Liver (tissue), 9 donors: ENCODE measurements around the gene PHACTR4. TPM values are rescaled to one million over a fixed set of nuclear protein-coding genes. Genes with fewer than 3 reads are reported as not detected.

Source experiments
- DNase-seq: peaks from one replicate; pipeline ENCODE4 v3.0.0-alpha.2; 2017; ENCODE audit warnings: low spot score
- H3K27ac ChIP-seq, 2 donors: one replicate each; pipeline ENCODE4 v1.7.0; 2013; ENCODE audit warnings: inconsistent platforms in 2 of 2, low read length in 2 of 2, control low read depth in 1 of 2, low read depth in 1 of 2, mild to moderate bottlenecking in 1 of 2
- H3K27me3 ChIP-seq, 4 donors: one replicate each; pipeline versions ENCODE4 v1.6.1 to v1.7.0; 2013; ENCODE audit warnings: low read length in 3 of 4, inconsistent platforms in 1 of 4, mild to moderate bottlenecking in 1 of 4, moderate library complexity in 1 of 4; ENCODE audit not compliant: control insufficient read depth in 4 of 4, insufficient read depth in 4 of 4
- H3K36me3 ChIP-seq, 4 donors: one replicate each; pipeline versions ENCODE4 v1.6.1 to v1.7.0; 2013; ENCODE audit warnings: low read length in 3 of 4, mild to moderate bottlenecking in 3 of 4, low read depth in 1 of 4, moderate library complexity in 1 of 4; ENCODE audit not compliant: control insufficient read depth in 4 of 4, insufficient read depth in 3 of 4
- H3K4me1 ChIP-seq, 4 donors: one replicate each; pipeline versions ENCODE4 v1.6.1 to v1.7.0; 2013; ENCODE audit warnings: low read length in 3 of 4, mild to moderate bottlenecking in 3 of 4, moderate library complexity in 1 of 4; ENCODE audit not compliant: control insufficient read depth in 4 of 4, insufficient read depth in 4 of 4
- H3K4me3 ChIP-seq, 3 donors: one replicate each; pipeline versions ENCODE4 v1.6.1 to v1.7.0; 2013; ENCODE audit warnings: low read length in 3 of 3, control low read depth in 1 of 3, low read depth in 1 of 3, mild to moderate bottlenecking in 1 of 3
- H3K9ac ChIP-seq, 2 donors: one replicate each; pipeline ENCODE4 v1.7.0; 2013; ENCODE audit warnings: low read length in 2 of 2, mild to moderate bottlenecking in 2 of 2, moderate library complexity in 2 of 2, control low read depth in 1 of 2, low read depth in 1 of 2
- H3K9me3 ChIP-seq, 4 donors: one replicate each; pipeline versions ENCODE4 v1.6.1 to v1.7.0; 2013; ENCODE audit warnings: low read length in 3 of 4; ENCODE audit not compliant: control insufficient read depth in 4 of 4
- CTCF ChIP-seq: fragments of 150-350 bp; IDR thresholded peaks from 2 replicates; pipeline ENCODE4 v1.5.1; 2017; ENCODE audit warnings: improper control_type of control experiment, low read depth, low read length; ENCODE audit not compliant: missing input control
- EGR1 ChIP-seq, 2 donors: IDR thresholded peaks; 2 replicates each; pipeline ENCODE4 v1.6.1; 2016 to 2018; ENCODE audit warnings: antibody characterized with exemption in 2 of 2, low read depth in 2 of 2
- FOXA1 ChIP-seq: IDR thresholded peaks from 2 replicates; pipeline ENCODE4 v1.6.1; 2016; ENCODE audit warnings: antibody characterized with exemption
- FOXA2 ChIP-seq: IDR thresholded peaks from 2 replicates; pipeline ENCODE4 v1.6.1; 2016; ENCODE audit warnings: antibody characterized with exemption
- GABPA ChIP-seq, 2 donors: IDR thresholded peaks in 1 of 2; conservative IDR thresholded peaks in 1 of 2; 2 replicates each; pipeline ENCODE4 v1.6.1; 2016; ENCODE audit warnings: antibody characterized with exemption in 2 of 2, mild to moderate bottlenecking in 1 of 2, moderate library complexity in 1 of 2
- HNF4A ChIP-seq, 2 donors: conservative IDR thresholded peaks; 2 replicates each; pipeline ENCODE4 v1.6.1; 2016; ENCODE audit warnings: antibody characterized with exemption in 2 of 2, mild to moderate bottlenecking in 2 of 2
- HNF4G ChIP-seq: IDR thresholded peaks from 2 replicates; pipeline ENCODE4 v1.6.1; 2016; ENCODE audit warnings: antibody characterized with exemption
- JUND ChIP-seq, 2 donors: IDR thresholded peaks; 2 replicates each; pipeline ENCODE4 v1.6.1; 2016; ENCODE audit warnings: antibody characterized with exemption in 2 of 2
- MAX ChIP-seq: IDR thresholded peaks from 2 replicates; pipeline ENCODE4 v1.6.1; 2016; ENCODE audit warnings: antibody characterized with exemption
- NR2F2 ChIP-seq: IDR thresholded peaks from 2 replicates; pipeline ENCODE4 v1.6.1; 2016; ENCODE audit warnings: antibody characterized with exemption
- RAD21 ChIP-seq, 2 donors: IDR thresholded peaks; 2 replicates each; pipeline ENCODE4 v1.6.1; 2016; ENCODE audit warnings: antibody characterized with exemption in 2 of 2, mild to moderate bottlenecking in 2 of 2
- REST ChIP-seq: IDR thresholded peaks from 2 replicates; pipeline ENCODE4 v1.6.1; 2016; ENCODE audit warnings: antibody characterized with exemption, mild to moderate bottlenecking
- RXRA ChIP-seq, 2 donors: IDR thresholded peaks; 2 replicates each; pipeline ENCODE4 v1.6.1; 2017 to 2018; ENCODE audit warnings: antibody characterized with exemption in 2 of 2, mild to moderate bottlenecking in 1 of 2
- SP1 ChIP-seq: IDR thresholded peaks from 2 replicates; pipeline ENCODE4 v1.6.1; 2018; ENCODE audit warnings: antibody characterized with exemption, mild to moderate bottlenecking
- TAF1 ChIP-seq: conservative IDR thresholded peaks from 2 replicates; pipeline ENCODE4 v1.6.1; 2016; ENCODE audit warnings: antibody characterized with exemption, mild to moderate bottlenecking
- YY1 ChIP-seq: IDR thresholded peaks from 2 replicates; pipeline ENCODE4 v1.6.1; 2016; ENCODE audit warnings: antibody characterized with exemption, mild to moderate bottlenecking
- WGBS: extraction: QIAGEN DNeasy Blood & Tissue Kit; methylation state at CpG from one replicate; pipeline ENCODE4 v1.1.7; 2013; 5-methylcytosine and 5-hydroxymethylcytosine counted together
- polyA plus RNA-seq, 2 donors: library from polyadenylated mRNA; stranded (reverse) in 1 of 2; unstranded in 1 of 2; fragments of 200-250 nt in 1 of 2; fragments of >200 nt in 1 of 2; fragmentation: Nextera tagmentation in 1 of 2; extraction: Ambion mirVana in 1 of 2; gene quantifications; one replicate each; pipeline versions ENCODE4 v1.2.1 to v1.2.3, GENCODE V29; 2013 to 2015
- total RNA-seq, 2 donors: library from RNA; depleted of rRNA; stranded (reverse); fragments of >200 nt; gene quantifications; one replicate each; pipeline ENCODE4 v1.2.3, GENCODE V29; 2014
- TF ChIP-seq, protein P1 (sequence below): IDR thresholded peaks from 2 replicates; pipeline ENCODE4 v1.6.1; 2016; ENCODE audit warnings: antibody characterized with exemption
- TF ChIP-seq, protein P2 (sequence below): IDR thresholded peaks from 2 replicates; pipeline ENCODE4 v1.6.1; 2016; ENCODE audit warnings: antibody characterized with exemption
- donor health status: healthy.
- donor health status: healthy.
- donor health status: healthy.
- donor health status: healthy.
- donor health status: healthy.

The PHACTR4 gene
- total and polyA plus RNA-seq, 4 donors: 8.9 to 22.6 (median 10.8) TPM

GRCh38 chr1:28503117-28503516, 133.6 kb downstream of the PHACTR4 start:
- WGBS: 78% methylated on average over 3 of the region's 3 CpGs

More at GRCh38 chr1:28503117-28503516, 133.6 kb downstream of the PHACTR4 start:
- Histone ChIP-seq H3K27me3 (no peaks in the 10 kb centered on the region), H3K4me3 (no peak overlapping the region), H3K9me3 (no peaks in the 10 kb centered on the region), H3K9ac (no peak overlapping the region), H3K27ac (no peak overlapping the region), H3K36me3 (peaks cover 1 to 5% (median 2%) of the 10 kb centered on the region in 4 donors), H3K4me1 (peaks cover 3 to 15% (median 7%) of the 10 kb centered on the region in 4 donors)
- DNase-seq: no peak
- no peak for TF ChIP-seq GABPA (IDR thresholded peaks at IDR 0.05 in 1 of 2, conservative IDR thresholded peaks at IDR 0.05 in 1 of 2)
- TF ChIP-seq RXRA (IDR thresholded peaks at IDR 0.05): no peak
- TF ChIP-seq, protein P1, sequence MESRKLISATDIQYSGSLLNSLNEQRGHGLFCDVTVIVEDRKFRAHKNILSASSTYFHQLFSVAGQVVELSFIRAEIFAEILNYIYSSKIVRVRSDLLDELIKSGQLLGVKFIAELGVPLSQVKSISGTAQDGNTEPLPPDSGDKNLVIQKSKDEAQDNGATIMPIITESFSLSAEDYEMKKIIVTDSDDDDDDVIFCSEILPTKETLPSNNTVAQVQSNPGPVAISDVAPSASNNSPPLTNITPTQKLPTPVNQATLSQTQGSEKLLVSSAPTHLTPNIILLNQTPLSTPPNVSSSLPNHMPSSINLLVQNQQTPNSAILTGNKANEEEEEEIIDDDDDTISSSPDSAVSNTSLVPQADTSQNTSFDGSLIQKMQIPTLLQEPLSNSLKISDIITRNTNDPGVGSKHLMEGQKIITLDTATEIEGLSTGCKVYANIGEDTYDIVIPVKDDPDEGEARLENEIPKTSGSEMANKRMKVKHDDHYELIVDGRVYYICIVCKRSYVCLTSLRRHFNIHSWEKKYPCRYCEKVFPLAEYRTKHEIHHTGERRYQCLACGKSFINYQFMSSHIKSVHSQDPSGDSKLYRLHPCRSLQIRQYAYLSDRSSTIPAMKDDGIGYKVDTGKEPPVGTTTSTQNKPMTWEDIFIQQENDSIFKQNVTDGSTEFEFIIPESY: no peak
- no peak for TF ChIP-seq HNF4G
- no peak for TF ChIP-seq MAX
- TF ChIP-seq CTCF: no peak
- no peak for TF ChIP-seq SP1
- TF ChIP-seq HNF4A (conservative IDR thresholded peaks at IDR 0.05): no peak
- no peak for TF ChIP-seq FOXA1
- no peak for TF ChIP-seq REST
- TF ChIP-seq YY1: no peak
- TF ChIP-seq FOXA2: no peak
- TF ChIP-seq RAD21 (IDR thresholded peaks at IDR 0.05): no peak
- TF ChIP-seq TAF1: no peak
- no peak for TF ChIP-seq JUND (IDR thresholded peaks at IDR 0.05)
- TF ChIP-seq, protein P2, sequence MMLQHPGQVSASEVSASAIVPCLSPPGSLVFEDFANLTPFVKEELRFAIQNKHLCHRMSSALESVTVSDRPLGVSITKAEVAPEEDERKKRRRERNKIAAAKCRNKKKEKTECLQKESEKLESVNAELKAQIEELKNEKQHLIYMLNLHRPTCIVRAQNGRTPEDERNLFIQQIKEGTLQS: no peak
- no peak for TF ChIP-seq NR2F2
- TF ChIP-seq EGR1 (IDR thresholded peaks at IDR 0.05; ENCODE audit: low read depth in 2 of 2): no peak
